Breast epithelium (tissue), 3 donors: ENCODE results near the gene ARHGEF3.

Source experiments
- POLR2AphosphoS5 ChIP-seq, 3 donors: sonication (generic); formaldehyde crosslinking; IDR thresholded peaks; one replicate each; pipeline ENCODE4 v1.6.1; 2017; ENCODE audit warnings: antibody characterized with exemption in 3 of 3
- TF ChIP-seq, protein P1 (sequence below), 3 donors: fragments of 450-650 bp; IDR thresholded peaks; one replicate each; pipeline ENCODE4 v1.5.1; 2016 to 2017; ENCODE audit warnings: antibody characterized with exemption in 3 of 3, mild to moderate bottlenecking in 3 of 3, moderate library complexity in 3 of 3

DNA sequence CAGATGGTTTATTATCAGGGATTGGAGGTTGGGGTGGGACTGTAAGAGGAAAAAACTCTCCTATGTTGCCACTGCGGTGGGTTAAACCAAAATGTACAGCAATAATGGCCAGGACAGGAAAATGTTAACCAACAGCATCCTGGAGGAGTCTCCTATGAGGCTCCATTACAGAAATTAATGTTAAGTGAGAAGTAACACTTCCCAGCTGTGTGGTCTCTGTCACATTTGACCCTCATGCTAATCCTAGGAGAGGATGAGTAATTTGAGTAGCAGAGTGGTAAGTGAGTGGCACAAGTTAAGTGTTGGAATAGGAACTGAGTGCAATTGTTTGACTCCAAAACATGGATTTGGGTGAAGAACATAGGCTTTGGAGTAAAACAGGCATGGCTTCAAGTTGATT, 39.0 kb downstream of the ARHGEF3 start:
- TF ChIP-seq, protein P1, sequence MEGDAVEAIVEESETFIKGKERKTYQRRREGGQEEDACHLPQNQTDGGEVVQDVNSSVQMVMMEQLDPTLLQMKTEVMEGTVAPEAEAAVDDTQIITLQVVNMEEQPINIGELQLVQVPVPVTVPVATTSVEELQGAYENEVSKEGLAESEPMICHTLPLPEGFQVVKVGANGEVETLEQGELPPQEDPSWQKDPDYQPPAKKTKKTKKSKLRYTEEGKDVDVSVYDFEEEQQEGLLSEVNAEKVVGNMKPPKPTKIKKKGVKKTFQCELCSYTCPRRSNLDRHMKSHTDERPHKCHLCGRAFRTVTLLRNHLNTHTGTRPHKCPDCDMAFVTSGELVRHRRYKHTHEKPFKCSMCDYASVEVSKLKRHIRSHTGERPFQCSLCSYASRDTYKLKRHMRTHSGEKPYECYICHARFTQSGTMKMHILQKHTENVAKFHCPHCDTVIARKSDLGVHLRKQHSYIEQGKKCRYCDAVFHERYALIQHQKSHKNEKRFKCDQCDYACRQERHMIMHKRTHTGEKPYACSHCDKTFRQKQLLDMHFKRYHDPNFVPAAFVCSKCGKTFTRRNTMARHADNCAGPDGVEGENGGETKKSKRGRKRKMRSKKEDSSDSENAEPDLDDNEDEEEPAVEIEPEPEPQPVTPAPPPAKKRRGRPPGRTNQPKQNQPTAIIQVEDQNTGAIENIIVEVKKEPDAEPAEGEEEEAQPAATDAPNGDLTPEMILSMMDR (IDR thresholded peaks at IDR 0.05): no peak
- TF ChIP-seq POLR2AphosphoS5 (IDR thresholded peaks at IDR 0.05): no peak
